Peyer's patch (tissue), 4 donors: Measurements from ENCODE around the gene RAB6A. TPM values are rescaled to one million over a fixed set of nuclear protein-coding genes. Genes with fewer than 3 reads are reported as not detected.
"Not testable (repeated sequence)": the region's sequence is repeated elsewhere in the genome, so short reads cannot be mapped to it uniquely, and the experiment has no call there.

Source experiments
- DNase-seq, 3 donors: peaks; one replicate each; pipeline ENCODE4 v3.0.0-alpha.2; 2017 to 2019
- H3K27ac ChIP-seq, 4 donors: fragments of 200-600 bp; sonication (generic); one replicate each; pipeline ENCODE4 v1.5.1; 2016 to 2019
- H3K27me3 ChIP-seq, 2 donors: fragments of 200-600 bp; sonication (generic); one replicate each; pipeline ENCODE4 v1.5.1; 2019
- H3K36me3 ChIP-seq, 3 donors: fragments of 200-600 bp; sonication (generic); one replicate each; pipeline ENCODE4 v1.5.1; 2016 to 2019
- H3K4me1 ChIP-seq, 4 donors: fragments of 200-600 bp; sonication (generic); one replicate each; pipeline ENCODE4 v1.5.1; 2016 to 2019
- H3K4me3 ChIP-seq, 4 donors: fragments of 200-600 bp; sonication (generic); 1 replicate in 3 of 4; 2 replicates in 1 of 4; pipeline ENCODE4 v1.5.1; 2016 to 2019; ENCODE audit warnings: mild to moderate bottlenecking in 1 of 4
- H3K9me3 ChIP-seq, 4 donors: fragments of 200-600 bp; sonication (generic); one replicate each; pipeline ENCODE4 v1.5.1; 2016 to 2019; ENCODE audit warnings: mild to moderate bottlenecking in 1 of 4
- CTCF ChIP-seq, 6 experiments: fragments of 450-650 bp in 4 of 6; fragments of 200-600 bp in 2 of 6; sonication (generic) in 1 of 6; IDR thresholded peaks; one replicate each; pipeline ENCODE4 v1.5.1; 2017 to 2019; ENCODE audit warnings: antibody characterized with exemption in 6 of 6, mild to moderate bottlenecking in 3 of 6, moderate library complexity in 1 of 6
- POLR2A ChIP-seq, 2 donors: fragments of 450-650 bp; IDR thresholded peaks; one replicate each; pipeline ENCODE4 v1.5.1; 2017; ENCODE audit warnings: antibody characterized with exemption in 2 of 2, mild to moderate bottlenecking in 2 of 2, moderate library complexity in 2 of 2
- total RNA-seq, 4 donors: library from RNA; depleted of rRNA; stranded (reverse); fragments of >200 nt; gene quantifications; one replicate each; pipeline ENCODE4 v1.1.0, GENCODE V29; 2016

The RAB6A gene
- total RNA-seq, 4 donors from 2014 or later = 76.7 to 198 (median 182) TPM

DNA sequence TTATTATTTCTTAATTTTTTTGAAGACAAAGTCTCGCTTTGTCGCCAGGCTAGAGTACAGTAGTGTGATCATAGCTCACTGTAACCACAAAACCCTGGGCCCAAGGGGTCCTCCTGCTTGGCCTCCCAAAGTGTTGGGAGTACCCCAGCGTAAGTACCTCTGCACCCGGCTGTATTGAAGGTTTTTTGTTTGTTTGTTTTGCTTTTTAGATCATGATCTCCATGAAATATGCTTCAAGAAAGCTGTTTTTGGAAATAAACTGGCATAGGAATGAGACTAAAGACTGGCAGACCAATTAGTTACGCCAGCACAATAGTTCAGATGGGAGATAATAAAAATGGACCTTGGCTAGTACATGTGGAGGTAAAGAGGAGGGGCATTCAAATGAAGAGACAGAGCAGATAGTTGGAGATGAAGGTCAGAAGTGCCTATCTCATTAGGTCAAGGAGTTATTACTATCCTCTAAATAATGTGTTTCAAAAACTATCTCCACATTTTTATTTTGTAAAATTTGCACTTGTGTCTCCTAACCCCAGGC lies 22.7 kb upstream of the RAB6A start:
- no peaks in the 10 kb centered on the region for H3K36me3 ChIP-seq

GRCh38 chr11:73781303-73781702 lies 20.4 kb upstream of the RAB6A start:
- TF ChIP-seq CTCF (IDR thresholded peaks at IDR 0.05) (no peak), POLR2A (IDR thresholded peaks at IDR 0.05) (no peak)
- no peak overlapping the region for H3K4me3 ChIP-seq
- H3K9me3 ChIP-seq = no peaks in the 10 kb centered on the region
- no peaks in the 10 kb centered on the region for H3K27me3 ChIP-seq
- H3K4me1 ChIP-seq = peaks cover 0 to 9% (median 0%) of the 10 kb centered on the region in 4 donors
- DNase-seq = no peak
- no peak overlapping the region for H3K27ac ChIP-seq
- no peaks in the 10 kb centered on the region for H3K36me3 ChIP-seq

More for the DNA sequence above, 22.7 kb upstream of the RAB6A start:
- no peak overlapping the region for H3K4me3 ChIP-seq
- no peaks in the 10 kb centered on the region for H3K27me3 ChIP-seq
- H3K9me3 ChIP-seq = no peaks in the 10 kb centered on the region
- peaks cover 0 to 10% (median 1%) of the 10 kb centered on the region in 4 donors for H3K4me1 ChIP-seq
- DNase-seq = no peak
- peak overlapping the region in 2 of 4 donors; percentile 46 to 75 for H3K27ac ChIP-seq
- TF ChIP-seq POLR2A (IDR thresholded peaks at IDR 0.05) = peak in 1 of 2 donors; percentile 13
- no peak for TF ChIP-seq CTCF (IDR thresholded peaks at IDR 0.05)

- no peak for TF ChIP-seq CTCF (IDR thresholded peaks at IDR 0.05)
- TF ChIP-seq POLR2A (IDR thresholded peaks at IDR 0.05) = peak; percentile 22 to 66
- peak; percentile 97 to 99 (median 99) for DNase-seq
- Histone ChIP-seq H3K27ac (peak overlapping the region; percentile 89 to 98 (median 92)), H3K9me3 (no peaks in the 10 kb centered on the region), H3K4me1 (peaks cover 0 to 9% (median 0%) of the 10 kb centered on the region in 4 donors), H3K27me3 (no peaks in the 10 kb centered on the region), H3K36me3 (no peaks in the 10 kb centered on the region), H3K4me3 (peak overlapping the region; percentile 49 to 64 (median 54))
Measured at GRCh38 chr11:73779084-73779902, 18.4 kb upstream of the RAB6A start.

DNA sequence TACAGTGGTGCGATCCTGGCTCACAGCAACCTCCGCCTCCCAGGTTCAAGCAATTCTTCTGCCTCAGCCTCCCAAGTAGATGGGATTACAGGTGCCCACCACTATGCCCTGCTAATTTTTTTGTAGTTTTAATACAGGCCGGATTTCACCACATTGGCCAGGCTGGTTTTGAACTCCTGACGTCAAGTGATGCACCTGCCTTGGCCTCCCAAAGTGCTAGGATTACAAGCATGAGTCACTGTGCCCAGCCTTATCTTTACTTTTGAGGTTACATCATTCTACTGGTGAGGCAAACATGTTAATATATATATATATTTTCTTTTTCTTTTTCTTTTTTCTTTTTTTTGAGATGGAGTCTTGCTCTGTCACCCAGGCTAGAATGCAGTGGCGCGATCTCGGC lies 9.9 kb upstream of the RAB6A start:
- not testable (repeated sequence) for H3K4me1 ChIP-seq, H3K27me3 ChIP-seq, DNase-seq, H3K36me3 ChIP-seq, H3K27ac ChIP-seq, H3K4me3 ChIP-seq, H3K9me3 ChIP-seq

GRCh38 chr11:73766763-73767162 lies 5.9 kb upstream of the RAB6A start:
- no peak for DNase-seq
- H3K4me3 ChIP-seq = no peak overlapping the region
- H3K27ac ChIP-seq = no peak overlapping the region
- no peak for TF ChIP-seq CTCF (IDR thresholded peaks at IDR 0.05)
- TF ChIP-seq POLR2A (IDR thresholded peaks at IDR 0.05) = no peak
- H3K9me3 ChIP-seq = no peaks in the 10 kb centered on the region
- no peaks in the 10 kb centered on the region for H3K4me1 ChIP-seq
- H3K27me3 ChIP-seq = no peaks in the 10 kb centered on the region
- H3K36me3 ChIP-seq = no peaks in the 10 kb centered on the region

GRCh38 chr11:73762732-73763131 lies 1.9 kb upstream of the RAB6A start:
- Histone ChIP-seq H3K4me3 (no peak overlapping the region), H3K9me3 (no peaks in the 10 kb centered on the region), H3K36me3 (no peaks in the 10 kb centered on the region), H3K27ac (no peak overlapping the region), H3K4me1 (peaks cover 0 to 11% (median 5%) of the 10 kb centered on the region in 4 donors), H3K27me3 (no peaks in the 10 kb centered on the region)
- no peak for DNase-seq
- TF ChIP-seq CTCF (IDR thresholded peaks at IDR 0.05) (no peak), POLR2A (IDR thresholded peaks at IDR 0.05) (no peak)
